Stimulated activated CD4-positive, alpha-beta T cell treated with anti-CD3 and anti-CD28 coated beads, TNF-alpha, amount 100 ng/mL, for 1 hour (primary cell): Measurements from ENCODE around the gene OPCML.

ENCODE experiments used
- DNase-seq, 3 donors: peaks; one replicate each; pipeline ENCODE4 v3.0.0-alpha.2; 2020; ENCODE audit warnings: low read depth in 3 of 3, low spot score in 1 of 3

The OPCML gene

GRCh38 chr11:133361689-133361994, 170.7 kb downstream of the OPCML start:
- no peak for DNase-seq

GRCh38 chr11:133360860-133361688, 171.2 kb downstream of the OPCML start:
- no peak for DNase-seq

GRCh38 chr11:133355095-133355494, 177.2 kb downstream of the OPCML start:
- DNase-seq: no peak

- DNase-seq: no peak
These were observed 178.2 kb downstream of the OPCML start for GRCh38 chr11:133354069-133354468.

GRCh38 chr11:133350045-133350444, 182.3 kb downstream of the OPCML start:
- no peak for DNase-seq

GRCh38 chr11:133347988-133348387, 184.3 kb downstream of the OPCML start:
- DNase-seq: no peak

GRCh38 chr11:133346137-133346536, 186.2 kb downstream of the OPCML start:
- DNase-seq: no peak

- no peak for DNase-seq
These were observed 188.3 kb downstream of the OPCML start for GRCh38 chr11:133343951-133344350.

GRCh38 chr11:133339495-133340140, 192.7 kb downstream of the OPCML start:
- no peak for DNase-seq

- no peak for DNase-seq
These were observed 193.7 kb downstream of the OPCML start for GRCh38 chr11:133338588-133338987.

GRCh38 chr11:133337951-133338418, 194.3 kb downstream of the OPCML start:
- no peak for DNase-seq

- no peak for DNase-seq
These were observed 195.1 kb downstream of the OPCML start for GRCh38 chr11:133337193-133337592.

- DNase-seq: no peak
These were observed 201.3 kb downstream of the OPCML start for GRCh38 chr11:133331031-133331430.

- no peak for DNase-seq
These were observed 205.5 kb downstream of the OPCML start for GRCh38 chr11:133326849-133327248.

GRCh38 chr11:133326332-133326731, 206.0 kb downstream of the OPCML start:
- DNase-seq: no peak

GRCh38 chr11:133325711-133326110, 206.6 kb downstream of the OPCML start:
- DNase-seq: no peak

GRCh38 chr11:133323354-133323753, 208.9 kb downstream of the OPCML start:
- DNase-seq: no peak

- DNase-seq: no peak
These were observed 214.1 kb downstream of the OPCML start for GRCh38 chr11:133318221-133318620.

GRCh38 chr11:133311230-133311629, 221.1 kb downstream of the OPCML start:
- no peak for DNase-seq

- DNase-seq: no peak
These were observed 226.3 kb downstream of the OPCML start for GRCh38 chr11:133306019-133306418.

GRCh38 chr11:133305208-133305956, 226.9 kb downstream of the OPCML start:
- no peak for DNase-seq

GRCh38 chr11:133303262-133303661, 229.0 kb downstream of the OPCML start:
- no peak for DNase-seq
